Sigmoid colon (tissue), 4 donors: ENCODE data around the gene OXSM.

Experiments used
- EP300 ChIP-seq, 4 donors: sonication (generic); formaldehyde crosslinking; IDR thresholded peaks; one replicate each; pipeline ENCODE4 v1.6.1; 2017; ENCODE audit warnings: antibody characterized with exemption in 4 of 4
- POLR2A ChIP-seq, 2 donors: fragments of 450-650 bp; IDR thresholded peaks; one replicate each; pipeline ENCODE4 v1.6.1; 2016; ENCODE audit warnings: antibody characterized with exemption in 2 of 2, mild to moderate bottlenecking in 2 of 2, moderate library complexity in 2 of 2
- TF ChIP-seq, protein P1 (sequence below), 4 experiments: fragments of 450-650 bp in 3 of 4; fragments of 200-600 bp in 1 of 4; IDR thresholded peaks; one replicate each; pipeline ENCODE4 v1.5.1; 2016 to 2019; ENCODE audit warnings: antibody characterized with exemption in 4 of 4, mild to moderate bottlenecking in 3 of 4, moderate library complexity in 2 of 4

DNA sequence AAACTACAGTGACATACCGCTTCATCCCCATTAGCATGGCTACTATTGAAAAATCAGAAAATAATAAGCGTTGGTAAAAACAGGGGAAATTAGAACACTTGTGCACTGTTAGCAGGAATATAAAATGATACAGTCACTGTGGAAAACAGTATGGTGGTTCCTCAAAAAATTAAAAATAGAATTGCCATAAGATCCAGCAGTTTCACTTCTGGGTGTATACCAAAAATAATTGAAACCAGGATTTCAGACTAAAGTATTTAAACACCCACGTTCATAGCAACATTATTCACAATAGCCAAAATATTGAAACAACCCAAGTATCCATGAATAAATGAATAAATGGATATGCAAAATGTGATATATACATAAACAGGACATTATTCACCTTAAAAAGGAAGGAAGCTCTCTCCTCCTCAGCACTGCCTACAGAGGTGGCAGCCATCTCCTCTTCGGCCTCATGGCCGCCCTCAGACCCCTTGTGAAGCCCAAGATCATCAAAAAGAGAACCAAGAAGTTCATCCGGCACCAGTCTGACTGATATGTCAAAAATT lies 40.8 kb upstream of the OXSM start:
- no peak for TF ChIP-seq EP300 (IDR thresholded peaks at IDR 0.05)
- TF ChIP-seq, protein P1, sequence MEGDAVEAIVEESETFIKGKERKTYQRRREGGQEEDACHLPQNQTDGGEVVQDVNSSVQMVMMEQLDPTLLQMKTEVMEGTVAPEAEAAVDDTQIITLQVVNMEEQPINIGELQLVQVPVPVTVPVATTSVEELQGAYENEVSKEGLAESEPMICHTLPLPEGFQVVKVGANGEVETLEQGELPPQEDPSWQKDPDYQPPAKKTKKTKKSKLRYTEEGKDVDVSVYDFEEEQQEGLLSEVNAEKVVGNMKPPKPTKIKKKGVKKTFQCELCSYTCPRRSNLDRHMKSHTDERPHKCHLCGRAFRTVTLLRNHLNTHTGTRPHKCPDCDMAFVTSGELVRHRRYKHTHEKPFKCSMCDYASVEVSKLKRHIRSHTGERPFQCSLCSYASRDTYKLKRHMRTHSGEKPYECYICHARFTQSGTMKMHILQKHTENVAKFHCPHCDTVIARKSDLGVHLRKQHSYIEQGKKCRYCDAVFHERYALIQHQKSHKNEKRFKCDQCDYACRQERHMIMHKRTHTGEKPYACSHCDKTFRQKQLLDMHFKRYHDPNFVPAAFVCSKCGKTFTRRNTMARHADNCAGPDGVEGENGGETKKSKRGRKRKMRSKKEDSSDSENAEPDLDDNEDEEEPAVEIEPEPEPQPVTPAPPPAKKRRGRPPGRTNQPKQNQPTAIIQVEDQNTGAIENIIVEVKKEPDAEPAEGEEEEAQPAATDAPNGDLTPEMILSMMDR (IDR thresholded peaks at IDR 0.05), result no peak
- TF ChIP-seq POLR2A (IDR thresholded peaks at IDR 0.05), result no peak
